ENCODE results near the gene ELOVL1.

ELOVL1 gene

DNA sequence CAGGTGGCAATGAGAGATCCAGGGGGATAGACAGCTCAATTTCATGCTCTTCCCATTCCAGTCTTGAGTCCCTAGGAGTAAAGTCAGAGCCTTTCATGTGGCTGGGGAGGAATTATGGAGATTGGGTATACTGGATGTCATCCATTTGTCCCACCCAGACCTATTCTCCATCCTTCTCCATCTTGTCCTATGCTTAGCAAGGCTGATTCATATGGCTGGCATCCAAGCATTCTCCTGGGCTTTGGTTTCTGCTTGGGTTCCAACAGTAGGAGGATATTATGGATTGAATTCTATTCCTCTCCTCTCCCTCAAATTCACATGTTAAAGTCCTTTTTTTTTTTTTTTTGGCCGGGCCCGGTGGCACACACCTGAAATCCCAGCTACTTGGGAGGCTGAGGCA, 12.9 kb downstream of the ELOVL1 start:
- DNase-seq (ENCODE audit: low read depth), result no peak

DNA sequence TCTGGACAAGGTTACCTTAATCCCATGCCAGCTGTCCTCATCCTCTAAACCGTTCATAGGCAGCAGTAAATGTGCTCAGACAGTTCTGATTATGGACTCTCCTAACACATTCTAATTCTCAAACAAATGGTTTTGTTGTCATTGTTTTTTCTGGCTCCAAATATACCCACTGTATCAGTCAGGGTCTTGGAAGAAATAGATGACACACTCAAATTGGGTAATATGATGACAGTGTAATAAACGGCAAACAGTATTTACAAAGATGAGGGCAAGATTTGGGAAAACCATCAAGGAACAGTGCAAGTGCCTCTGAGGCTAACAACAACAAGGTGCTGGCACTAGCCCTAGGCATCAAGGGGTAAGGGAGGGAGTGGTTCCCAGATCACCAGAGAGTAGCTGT, 13.3 kb downstream of the ELOVL1 start:
- DNase-seq (ENCODE audit: low read depth), result no peak

DNA sequence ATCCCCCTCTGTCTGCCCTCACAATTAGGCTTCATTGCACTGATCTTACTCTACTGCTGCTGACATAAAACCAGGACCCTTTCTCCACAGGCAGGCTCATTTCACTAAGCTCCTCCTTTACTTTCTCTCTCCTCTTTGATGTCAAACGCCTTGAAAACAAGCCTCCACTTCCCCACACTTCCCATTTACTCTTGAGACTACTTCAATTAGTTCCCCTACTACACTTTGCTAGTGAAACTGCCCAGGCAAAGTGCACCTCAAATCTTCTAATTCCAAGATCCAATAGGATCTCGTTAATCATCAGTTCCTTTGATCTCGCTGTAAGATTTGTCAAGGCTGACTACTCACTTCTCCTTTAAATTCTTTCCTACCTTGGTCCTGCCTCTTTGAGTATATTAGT, 14.9 kb downstream of the ELOVL1 start:
- DNase-seq (ENCODE audit: low read depth), result no peak

DNA sequence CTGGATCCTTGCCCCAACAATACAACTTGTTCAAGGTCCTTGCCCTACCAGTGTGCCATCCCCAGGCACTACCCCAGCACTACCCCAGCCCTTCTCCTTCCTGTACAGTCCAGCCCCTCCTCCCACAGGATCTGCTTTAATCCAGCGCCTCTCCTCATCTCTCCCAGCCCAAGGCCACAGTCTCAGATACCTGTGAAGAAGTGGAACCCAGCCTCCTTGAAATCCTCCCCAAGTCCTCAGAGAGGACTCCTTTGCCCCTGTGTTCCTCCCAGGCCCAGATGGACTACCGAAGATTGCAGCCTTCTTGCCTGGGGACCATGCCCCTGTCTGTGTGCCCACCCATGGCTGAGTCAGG, 15.5 kb downstream of the ELOVL1 start:
- DNase-seq (ENCODE audit: low read depth), result no peak

DNA sequence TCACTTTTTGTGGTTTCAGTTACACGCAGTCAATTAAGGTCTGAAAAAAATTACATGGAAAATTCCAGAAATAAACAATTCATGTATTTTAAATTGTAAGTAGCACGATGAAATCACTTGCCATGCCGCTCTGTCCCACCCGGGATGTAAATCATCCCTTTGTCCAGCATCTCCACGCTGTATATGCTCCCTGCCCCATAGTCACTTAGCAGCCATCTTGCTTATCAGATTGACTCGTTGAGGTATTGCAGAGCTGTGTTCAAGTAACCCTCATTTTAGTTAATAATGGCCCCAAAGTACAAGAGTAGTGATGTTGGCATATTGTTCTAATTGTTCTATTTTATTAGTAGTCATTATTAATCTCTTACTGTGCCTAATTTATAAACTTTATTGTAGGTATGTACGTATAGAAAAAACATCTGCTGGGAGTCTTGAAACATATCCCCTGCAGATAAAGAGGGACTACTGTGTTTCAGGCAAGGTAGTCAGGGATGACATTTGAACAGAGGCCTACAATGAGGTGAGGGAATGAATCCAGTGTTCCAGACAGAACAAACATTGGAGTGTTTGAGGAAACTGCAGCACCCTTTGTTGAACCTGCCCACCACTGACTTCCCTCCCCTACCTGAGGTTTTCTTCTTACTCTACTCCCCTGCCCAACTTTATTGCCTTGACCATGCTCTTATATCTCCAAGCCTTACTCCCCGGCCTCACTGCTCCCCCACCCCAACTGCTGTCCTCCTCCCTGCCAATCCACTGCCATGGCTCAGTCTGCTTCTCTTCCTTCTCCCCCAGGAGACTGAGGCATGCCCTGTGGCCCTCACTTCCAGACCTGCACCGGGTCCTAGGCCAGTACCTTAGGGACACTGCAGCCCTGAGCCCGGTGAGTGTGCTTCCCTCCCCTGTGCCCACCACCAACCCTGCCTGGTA, 16.1 kb downstream of the ELOVL1 start:
- no peak for DNase-seq (ENCODE audit: low read depth)

DNA sequence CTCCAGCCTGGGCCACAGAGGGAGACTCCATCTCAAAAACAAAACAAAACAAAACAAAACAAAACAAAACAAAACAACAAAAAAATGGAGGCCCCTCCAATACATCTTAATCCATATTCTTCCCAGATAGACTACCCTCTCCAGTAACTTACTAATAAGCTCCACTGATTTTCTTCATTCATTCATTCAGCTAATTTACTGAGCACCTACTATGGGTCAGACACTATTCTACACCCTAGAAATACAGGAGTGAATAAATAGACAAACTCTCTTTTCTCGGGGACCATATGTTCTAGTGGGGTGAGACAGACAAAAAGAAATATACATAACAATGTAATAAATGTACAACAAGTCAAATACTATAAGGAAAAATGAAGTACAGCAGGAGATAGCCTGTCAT, 16.8 kb downstream of the ELOVL1 start:
- DNase-seq (ENCODE audit: low read depth), result no peak

DNA sequence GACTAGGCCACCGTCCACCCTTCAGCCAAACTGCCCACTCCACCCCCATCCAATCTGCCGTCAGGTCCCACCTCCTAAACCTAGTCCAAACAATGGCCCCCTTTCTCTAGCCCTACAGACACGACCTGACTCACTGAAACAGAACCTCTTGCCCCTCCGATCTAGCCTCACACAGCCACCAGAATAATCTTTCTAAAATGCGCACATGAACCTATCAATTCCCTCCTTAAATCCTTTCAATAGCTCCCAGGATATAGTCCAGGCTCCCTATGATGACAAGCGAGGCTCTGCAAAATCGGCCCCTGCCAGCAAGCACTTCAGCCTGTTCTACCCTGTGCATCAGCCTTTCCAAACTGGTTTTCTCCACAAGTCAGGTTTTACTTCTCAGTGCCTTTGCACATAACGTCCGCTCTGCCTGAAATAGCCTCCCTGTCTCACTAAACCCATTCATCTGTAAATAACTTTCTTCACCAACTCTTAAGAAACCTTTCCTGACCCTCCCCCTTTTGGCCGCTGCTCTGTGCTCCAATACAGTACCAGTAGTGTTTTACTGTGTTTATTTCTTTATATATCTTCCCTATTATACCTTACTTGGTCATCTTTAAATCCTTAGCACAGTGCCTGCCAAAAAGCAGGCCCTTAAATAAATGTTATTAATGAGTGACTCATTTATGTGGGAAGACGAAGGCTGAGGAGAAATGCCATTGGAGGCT, 18.1 kb downstream of the ELOVL1 start:
- no peak for DNase-seq (ENCODE audit: low read depth)

DNA sequence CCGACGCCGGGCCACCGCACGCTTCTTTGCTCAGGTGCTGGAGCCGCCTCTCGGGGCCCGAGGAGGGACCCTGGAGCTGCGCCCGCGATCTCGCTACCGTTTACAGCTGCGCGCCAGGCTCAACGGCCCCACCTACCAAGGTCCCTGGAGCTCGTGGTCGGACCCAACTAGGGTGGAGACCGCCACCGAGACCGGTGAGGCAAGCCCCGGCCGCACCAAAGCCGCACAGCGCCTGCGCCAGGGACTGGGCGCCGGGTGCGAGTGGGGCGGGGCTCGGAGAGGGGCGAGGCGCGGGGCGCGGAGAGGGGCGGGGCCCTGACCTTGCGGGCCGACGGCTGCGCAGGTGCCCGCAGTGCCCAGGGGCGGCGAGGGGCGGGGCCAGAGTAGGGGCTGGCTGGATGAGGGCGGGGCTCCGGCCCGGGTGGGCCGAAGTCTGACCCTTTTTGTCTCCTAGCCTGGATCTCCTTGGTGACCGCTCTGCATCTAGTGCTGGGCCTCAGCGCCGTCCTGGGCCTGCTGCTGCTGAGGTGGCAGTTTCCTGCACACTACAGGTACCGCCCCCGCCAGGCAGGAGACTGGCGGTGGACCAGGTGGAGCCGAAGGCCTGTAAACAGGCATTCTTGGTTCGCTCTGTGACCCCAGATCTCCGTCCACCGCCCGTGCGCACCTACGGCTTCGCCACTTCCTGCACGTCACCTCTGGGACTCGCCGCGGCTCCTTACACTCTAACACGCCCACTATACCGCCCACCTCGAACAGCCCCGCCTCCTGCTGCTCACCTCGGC, 18.8 kb downstream of the ELOVL1 start:
- no peak for DNase-seq (ENCODE audit: low read depth)

DNA sequence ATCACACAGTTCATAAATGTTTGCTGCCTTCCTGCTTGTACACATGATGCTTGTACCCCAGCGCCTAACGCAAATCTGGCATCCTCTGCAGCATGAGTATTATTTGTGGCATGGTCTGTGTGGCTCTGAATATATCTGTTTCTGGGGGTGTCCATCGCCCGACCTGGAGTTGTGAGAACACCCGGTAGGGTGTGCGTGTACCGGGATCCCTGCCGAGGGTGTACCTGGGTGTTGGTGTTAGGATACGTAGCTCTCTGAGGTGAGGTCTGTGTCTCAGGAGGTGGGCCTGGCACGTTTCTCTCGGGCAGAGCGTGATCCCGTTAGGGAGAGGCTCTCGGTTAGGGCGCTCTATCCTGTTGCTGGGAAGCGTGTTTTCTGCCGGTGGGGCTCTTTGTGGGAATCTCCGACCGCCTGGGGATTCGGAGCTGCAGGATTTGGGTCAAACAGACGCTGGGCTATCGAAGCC, 19.4 kb downstream of the ELOVL1 start:
- no peak for DNase-seq (ENCODE audit: low read depth)

DNA sequence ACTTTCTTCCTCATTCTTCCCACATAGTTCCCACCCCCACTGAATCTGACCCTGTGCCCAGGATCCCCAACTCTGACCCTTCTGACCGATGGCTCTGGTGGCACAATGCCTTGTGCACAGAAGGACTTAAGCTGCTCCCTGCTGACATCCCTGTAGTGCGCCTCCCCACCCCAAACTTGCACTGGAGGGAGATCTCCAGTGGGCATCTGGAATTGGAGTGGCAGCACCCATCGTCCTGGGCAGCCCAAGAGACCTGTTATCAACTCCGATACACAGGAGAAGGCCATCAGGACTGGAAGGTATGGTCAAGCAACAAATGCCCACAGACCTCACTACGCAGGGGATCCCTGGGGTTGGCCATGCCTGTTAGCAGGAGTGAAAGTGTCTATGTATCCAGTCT, 21.2 kb downstream of the ELOVL1 start:
- DNase-seq (ENCODE audit: low read depth), result no peak

DNA sequence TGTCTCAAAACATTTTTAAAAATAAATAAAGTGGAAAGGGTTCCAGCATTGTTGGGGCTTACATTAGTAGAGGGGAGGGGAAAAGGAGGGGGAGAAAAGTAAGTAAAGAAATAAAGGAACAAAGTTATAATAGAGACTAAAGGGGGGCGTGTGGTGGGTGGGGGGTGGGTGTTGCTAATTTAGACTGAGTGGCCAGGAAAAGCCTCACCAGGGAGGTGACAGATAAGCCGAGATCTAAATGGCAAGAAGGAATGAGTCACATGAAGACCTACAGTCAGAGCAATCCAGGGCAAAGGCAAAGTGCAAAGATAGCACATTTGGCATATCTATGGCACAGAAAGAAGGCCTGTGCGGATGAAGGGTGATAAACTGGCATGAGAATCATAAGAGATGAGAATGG, 22.7 kb downstream of the ELOVL1 start:
- no peak for DNase-seq (ENCODE audit: low read depth)

DNA sequence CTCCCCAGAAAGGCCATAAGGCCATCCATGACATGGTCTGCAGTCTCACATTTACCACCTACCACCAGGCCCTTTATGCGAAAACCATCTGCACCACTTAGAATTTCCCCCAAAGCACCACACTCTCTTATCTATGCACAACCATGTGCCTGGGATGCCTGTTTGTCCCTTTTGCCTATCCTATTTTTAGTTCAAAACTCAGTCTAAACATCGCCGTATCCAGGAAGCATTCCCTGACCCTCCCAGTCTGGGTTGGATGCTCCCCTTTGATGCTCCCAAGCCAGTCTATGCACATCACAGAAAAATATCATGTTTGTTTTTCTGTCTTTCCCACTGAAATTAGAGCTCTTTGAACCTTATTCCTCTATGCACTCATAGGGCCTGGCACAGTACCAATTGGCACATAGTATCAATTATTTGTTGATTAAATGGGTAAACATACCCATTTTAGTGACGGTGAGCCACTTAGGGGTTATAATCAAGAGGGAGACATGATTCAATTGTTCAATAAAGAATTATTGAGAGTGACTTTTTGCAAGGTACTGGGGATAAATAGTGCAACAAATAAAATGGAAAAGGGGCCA, 23.5 kb downstream of the ELOVL1 start:
- no peak for DNase-seq (ENCODE audit: low read depth)

DNA sequence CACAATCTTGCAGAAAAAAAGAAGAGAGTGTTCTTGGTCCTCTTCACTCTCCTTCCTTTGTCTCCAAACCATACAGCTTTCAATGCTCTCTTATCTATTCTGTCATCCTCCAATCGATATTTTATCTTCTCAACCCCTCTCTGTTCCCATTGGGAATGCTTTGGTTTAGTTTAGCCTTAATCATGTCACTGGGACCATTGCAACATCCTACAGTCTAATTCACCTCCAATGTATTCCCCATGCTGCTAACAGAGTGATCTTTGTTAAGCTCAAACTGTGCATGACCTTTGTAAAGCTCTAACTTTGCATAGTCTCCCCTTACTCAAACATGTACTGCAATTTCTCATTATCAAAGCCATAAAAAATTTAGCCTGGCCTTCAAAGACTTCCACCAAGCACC, 27.3 kb downstream of the ELOVL1 start:
- no peak for DNase-seq (ENCODE audit: low read depth)

DNA sequence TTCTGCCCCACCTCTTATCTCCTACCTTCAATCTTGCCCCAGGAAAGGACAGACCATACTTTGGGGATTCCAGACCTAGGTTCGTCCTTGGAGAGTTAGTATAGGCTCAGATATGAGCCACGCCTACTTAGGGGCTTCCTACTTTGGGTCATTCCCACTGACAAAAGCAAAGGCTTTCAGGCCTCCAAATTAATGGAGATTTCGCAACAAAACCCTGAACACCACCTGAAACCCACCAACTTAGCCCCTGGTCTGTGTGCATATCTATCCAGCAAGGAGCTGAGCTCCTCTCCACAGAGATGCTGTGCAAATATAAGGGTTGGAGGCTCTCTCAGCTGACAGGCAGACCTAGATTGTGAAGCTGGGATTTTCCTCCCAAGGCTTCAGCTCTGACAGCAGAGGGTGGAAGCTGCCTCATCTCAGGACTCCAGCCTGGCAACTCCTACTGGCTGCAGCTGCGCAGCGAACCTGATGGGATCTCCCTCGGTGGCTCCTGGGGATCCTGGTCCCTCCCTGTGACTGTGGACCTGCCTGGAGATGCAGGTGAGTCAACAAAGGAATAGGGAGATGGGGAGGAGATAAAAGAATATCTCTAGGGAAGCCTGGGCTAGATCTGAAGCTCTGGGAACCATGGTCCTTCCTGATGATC, 28.1 kb downstream of the ELOVL1 start:
- no peak for DNase-seq (ENCODE audit: low read depth)

DNA sequence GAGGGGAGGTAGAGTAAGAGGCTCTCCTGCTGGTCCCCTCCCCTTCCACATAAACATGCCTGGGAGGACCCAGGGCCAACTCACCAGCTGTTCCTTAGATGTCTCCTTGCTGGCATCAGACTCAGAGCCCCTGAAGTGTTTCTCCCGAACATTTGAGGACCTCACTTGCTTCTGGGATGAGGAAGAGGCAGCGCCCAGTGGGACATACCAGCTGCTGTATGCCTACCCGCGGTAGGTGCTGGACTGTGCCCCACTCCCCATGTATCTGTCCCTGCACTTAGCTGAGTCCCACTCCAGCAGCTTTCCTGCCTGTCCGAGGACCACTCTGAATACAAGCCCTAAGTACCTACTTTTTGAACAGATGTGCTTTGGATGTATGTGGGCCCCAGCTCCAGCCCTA, 29.8 kb downstream of the ELOVL1 start:
- DNase-seq (ENCODE audit: low read depth), result no peak

DNA sequence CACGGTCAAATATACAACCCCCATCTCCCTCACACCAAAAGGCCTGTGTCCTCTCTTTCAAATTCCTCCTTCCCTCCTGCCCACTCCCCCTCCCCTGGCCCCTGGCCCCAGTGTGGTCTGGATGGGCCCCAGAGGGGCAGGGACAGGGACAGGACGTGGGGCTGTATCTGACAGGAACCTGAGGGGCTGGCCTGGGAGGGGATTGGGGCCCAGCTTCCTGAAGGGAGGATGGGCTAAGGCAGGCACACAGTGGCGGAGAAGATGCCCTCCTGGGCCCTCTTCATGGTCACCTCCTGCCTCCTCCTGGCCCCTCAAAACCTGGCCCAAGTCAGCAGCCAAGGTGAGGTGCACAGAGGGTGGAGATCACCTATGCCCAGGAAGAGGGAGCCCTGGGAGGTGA, 30.2 kb downstream of the ELOVL1 start, which contains the start of gene MPL:
MPL (plus strand) TSS at position 231 of the 400 bp plus-strand sequence; CDS start at position 262, 31 bp downstream.
- no peak for DNase-seq (ENCODE audit: low read depth)

DNA sequence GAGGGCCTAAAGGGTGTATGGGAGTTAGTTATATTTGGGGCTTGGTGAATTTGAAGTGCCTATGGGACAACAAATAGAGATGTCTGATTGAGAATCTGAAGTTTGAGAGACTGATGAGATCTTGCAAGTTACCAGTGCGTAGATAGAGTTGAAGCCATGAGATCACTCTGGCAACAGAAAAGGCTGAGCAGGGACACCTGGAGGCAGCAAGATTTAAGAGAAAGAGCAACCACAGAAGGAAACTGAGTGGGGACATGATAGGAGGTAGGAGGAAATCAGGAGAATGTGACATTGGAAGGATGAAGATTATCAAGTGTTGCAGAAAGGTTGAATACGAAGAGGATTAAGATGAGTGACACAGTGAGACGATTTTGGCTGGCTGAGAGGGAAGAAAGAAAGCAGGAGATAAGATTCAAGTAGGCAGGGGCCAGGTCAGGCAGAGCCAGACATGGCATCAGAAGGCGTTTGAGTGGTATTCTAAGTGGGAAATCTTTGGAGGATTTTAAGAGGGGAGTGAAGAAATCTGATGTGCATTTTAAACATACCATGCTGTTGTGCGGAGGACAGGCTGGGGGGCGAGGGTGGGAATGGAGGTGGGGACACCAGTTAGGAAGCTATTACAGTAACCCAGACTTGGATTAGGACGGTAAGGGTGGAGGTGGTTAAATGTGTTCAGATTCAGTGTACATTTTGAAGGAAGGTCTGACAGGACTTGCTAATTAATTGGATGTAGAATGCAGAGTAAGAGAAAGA, 33.2 kb downstream of the ELOVL1 start:
- no peak for DNase-seq (ENCODE audit: low read depth)

DNA sequence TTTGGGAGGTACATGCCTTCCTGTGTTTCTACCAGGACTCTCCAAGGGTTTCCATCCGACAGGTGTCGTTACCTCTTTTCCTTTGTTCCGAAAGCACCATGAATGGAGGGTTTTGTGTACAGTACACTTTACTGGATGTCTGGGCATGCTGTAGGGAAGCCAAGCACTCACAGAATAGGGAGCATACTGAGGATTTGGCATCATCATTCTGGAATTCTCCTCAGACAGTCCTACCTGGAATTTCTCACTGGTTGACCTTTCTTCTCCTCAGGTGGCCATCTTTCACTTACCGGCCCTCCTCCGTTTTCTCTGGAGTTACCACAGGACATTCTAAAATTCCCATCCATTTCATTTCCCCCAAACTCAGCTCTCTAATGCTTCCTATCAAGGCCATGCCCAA, 36.1 kb downstream of the ELOVL1 start:
- DNase-seq (ENCODE audit: low read depth), result no peak

DNA sequence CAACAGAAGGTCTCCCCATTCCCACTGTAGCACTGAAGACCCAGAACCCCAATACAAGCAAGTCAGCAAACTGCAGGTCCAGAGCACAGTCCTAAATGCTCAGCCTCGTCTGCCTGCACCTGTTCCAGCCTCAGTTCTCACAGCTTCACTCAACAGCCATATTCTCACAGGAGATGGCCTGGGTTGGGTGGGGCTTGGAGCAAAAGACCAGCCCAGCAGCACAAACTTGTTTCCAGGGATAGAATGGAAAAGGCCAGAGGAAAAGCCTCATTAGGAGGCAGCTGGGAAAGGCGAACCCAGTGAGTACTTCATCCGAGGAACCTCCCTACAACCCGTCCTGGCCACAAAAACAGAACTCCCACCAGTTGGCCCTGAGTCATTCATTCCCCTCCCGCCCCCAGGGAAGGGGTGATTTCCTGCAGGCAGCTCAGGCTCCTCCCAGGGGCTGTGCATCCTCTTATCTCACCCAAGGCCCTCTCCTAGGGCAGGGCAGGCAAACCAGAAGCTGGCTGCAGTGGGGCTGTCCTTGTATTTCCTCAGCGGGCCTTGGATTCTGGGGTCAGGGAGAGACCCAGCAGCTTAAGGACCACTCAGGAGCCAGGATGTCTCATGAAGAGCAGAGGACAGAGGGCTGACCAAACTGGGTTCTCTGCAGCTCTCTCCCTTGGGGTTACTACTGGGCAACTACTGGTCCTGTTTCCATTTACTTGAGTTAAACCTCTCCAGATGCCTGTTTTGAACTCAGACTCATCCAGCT, 37.6 kb downstream of the ELOVL1 start:
- peak; percentile 34 for DNase-seq (ENCODE audit: low read depth)
